ENCODE results near the gene IL20RB.

The IL20RB gene

GRCh38 chr3:136937175-136937574 lies 20.6 kb upstream of the IL20RB start:
- H3K4me1 ChIP-seq = peaks cover 0 to 6% (median 2%) of the 10 kb centered on the region in 4 donors
- intact Hi-C loops (cut with DNase I; ENCODE audit: low total_unique reads) = no loop called here
- no peak for DNase-seq
- no peak overlapping the region for H3K27ac ChIP-seq
- peaks cover 0 to 13% (median 8%) of the 10 kb centered on the region in 3 donors for H3K36me3 ChIP-seq
- no peak overlapping the region for H3K4me3 ChIP-seq
- no peaks in the 10 kb centered on the region for H3K9me3 ChIP-seq
- no peak for TF ChIP-seq CTCF (IDR thresholded peaks at IDR 0.05)
- H3K27me3 ChIP-seq = no peaks in the 10 kb centered on the region

- Histone ChIP-seq H3K4me1 (peaks cover 0 to 13% (median 4%) of the 10 kb centered on the region in 4 donors), H3K27ac (no peak overlapping the region), H3K4me3 (no peak overlapping the region), H3K36me3 (peaks cover 0 to 13% (median 8%) of the 10 kb centered on the region in 3 donors), H3K9me3 (no peaks in the 10 kb centered on the region), H3K27me3 (no peaks in the 10 kb centered on the region)
- no peak for TF ChIP-seq CTCF (IDR thresholded peaks at IDR 0.05)
- DNase-seq = no peak
- intact Hi-C loops (cut with DNase I; ENCODE audit: low total_unique reads) = no loop called here
Measured at GRCh38 chr3:136937851-136938250, 19.9 kb upstream of the IL20RB start.

- intact Hi-C loops (cut with DNase I; ENCODE audit: low total_unique reads) = no loop called here
- no peak overlapping the region for H3K27ac ChIP-seq
- no peak for TF ChIP-seq CTCF (IDR thresholded peaks at IDR 0.05)
- H3K4me3 ChIP-seq = no peak overlapping the region
- DNase-seq = no peak
- no peaks in the 10 kb centered on the region for H3K9me3 ChIP-seq
- no peaks in the 10 kb centered on the region for H3K27me3 ChIP-seq
- H3K4me1 ChIP-seq = peaks cover 0 to 18% (median 7%) of the 10 kb centered on the region in 4 donors
- H3K36me3 ChIP-seq = peaks cover 0 to 13% (median 8%) of the 10 kb centered on the region in 3 donors
Measured at GRCh38 chr3:136938334-136938733, 19.4 kb upstream of the IL20RB start.

GRCh38 chr3:136939489-136939888 lies 18.3 kb upstream of the IL20RB start:
- no peak for TF ChIP-seq CTCF (IDR thresholded peaks at IDR 0.05)
- H3K4me1 ChIP-seq = peaks cover 0 to 22% (median 7%) of the 10 kb centered on the region in 4 donors
- H3K4me3 ChIP-seq = no peak overlapping the region
- no peaks in the 10 kb centered on the region for H3K9me3 ChIP-seq
- H3K36me3 ChIP-seq = peaks cover 0 to 8% (median 4%) of the 10 kb centered on the region in 3 donors
- no peaks in the 10 kb centered on the region for H3K27me3 ChIP-seq
- intact Hi-C loops (cut with DNase I; ENCODE audit: low total_unique reads) = no loop called here
- no peak for DNase-seq
- no peak overlapping the region for H3K27ac ChIP-seq

- Histone ChIP-seq H3K9me3 (no peaks in the 10 kb centered on the region), H3K4me3 (no peak overlapping the region), H3K4me1 (peaks cover 0 to 22% (median 7%) of the 10 kb centered on the region in 4 donors), H3K27ac (no peak overlapping the region), H3K27me3 (no peaks in the 10 kb centered on the region), H3K36me3 (peaks cover 6 to 11% (median 7%) of the 10 kb centered on the region in 3 donors)
- no peak for TF ChIP-seq CTCF (IDR thresholded peaks at IDR 0.05)
- intact Hi-C loops (cut with DNase I; ENCODE audit: low total_unique reads) = no loop called here
- DNase-seq = no peak
Measured at GRCh38 chr3:136942803-136943202, 15.0 kb upstream of the IL20RB start.

- Histone ChIP-seq H3K36me3 (peaks cover 6 to 11% (median 7%) of the 10 kb centered on the region in 3 donors), H3K9me3 (no peaks in the 10 kb centered on the region), H3K27me3 (no peaks in the 10 kb centered on the region), H3K27ac (no peak overlapping the region), H3K4me1 (peaks cover 0 to 22% (median 6%) of the 10 kb centered on the region in 4 donors), H3K4me3 (no peak overlapping the region)
- no peak for TF ChIP-seq CTCF (IDR thresholded peaks at IDR 0.05)
- no peak for DNase-seq
- intact Hi-C loops (cut with DNase I; ENCODE audit: low total_unique reads) = no loop called here
Measured at GRCh38 chr3:136943436-136943835, 14.3 kb upstream of the IL20RB start.
